Hepatocyte (in vitro differentiated cells): ENCODE results near the gene CNTNAP2.

ENCODE experiments used
- CTCF ChIP-seq: fragments of 200-600 bp; sonication (generic); IDR thresholded peaks from 2 replicates; pipeline ENCODE4 v1.5.1; 2016; ENCODE audit warnings: antibody characterized with exemption, mild to moderate bottlenecking; ENCODE audit not compliant: poor library complexity
- EZH2 ChIP-seq: fragments of 200-600 bp; sonication (generic); IDR thresholded peaks from 2 replicates; pipeline ENCODE4 v1.6.1; 2016; ENCODE audit warnings: antibody characterized with exemption, mild to moderate bottlenecking, borderline replicate concordance
- EZH2phosphoT487 ChIP-seq: fragments of 200-600 bp; sonication (generic); IDR thresholded peaks from one replicate; pipeline ENCODE4 v1.6.1; 2018; ENCODE audit warnings: antibody characterized with exemption, mild to moderate bottlenecking, low read depth, moderate library complexity; ENCODE audit not compliant: unreplicated experiment, severe bottlenecking

GRCh38 chr7:148191391-148192065 lies 2074.9 kb downstream of the CNTNAP2 start:
- no peak for TF ChIP-seq CTCF
- no peak for TF ChIP-seq EZH2
- no peak for TF ChIP-seq EZH2phosphoT487
